ENCODE results near the gene PAF1. TPM values are rescaled to one million over a fixed set of nuclear protein-coding genes. Genes with fewer than 3 reads are reported as not detected.

Gene PAF1
- total and polyA plus RNA-seq, 2 of the 13 experiments (the other 11 are each of a cell fraction or from before 2014, with no cell fraction given) = 30.2 to 31.1 TPM

DNA sequence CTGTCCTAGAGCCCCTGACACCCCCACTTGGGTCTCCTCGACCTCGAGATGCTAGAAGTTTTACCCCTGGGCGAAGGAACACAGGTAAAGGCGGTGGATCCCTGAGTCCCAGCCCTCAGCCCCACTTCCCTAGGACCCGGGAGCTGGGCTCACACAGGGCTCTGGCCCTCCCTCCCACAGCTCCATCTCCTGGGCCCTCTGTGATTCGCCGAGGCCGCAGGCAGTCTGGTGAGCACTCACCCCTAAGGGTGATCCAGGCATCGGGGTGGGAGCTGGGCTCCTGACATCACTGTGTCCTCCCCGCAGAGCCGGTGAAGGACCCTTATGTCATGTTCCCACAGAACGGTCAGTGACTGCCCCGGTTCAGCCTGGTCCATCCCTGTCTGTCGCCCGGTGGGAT, 29.9 kb upstream of the PAF1 start:
- in situ Hi-C loops (cut with HindIII; ENCODE audit: extremely low pct_ligation_motif_present, low pct_unique_long_range_greater_than_20kb) (no loop called here), intact Hi-C loops (cut with micrococcal nuclease; ENCODE audit: unreplicated experiment) (no loop called here)
- Histone ChIP-seq H3K4me1 (ENCODE audit: insufficient read depth, low read length) (peaks cover 13% of the 10 kb centered on the region; the same call in 1 of the 2 replicates), H3K27me3 (ENCODE audit: control insufficient read depth in 1 of 2, insufficient read depth in 2 of 2, low read length in 2 of 2) (no peaks in the 10 kb centered on the region), H3K4me2 (ENCODE audit: low read depth, low read length) (no peak overlapping the region), H3K79me2 (ENCODE audit: insufficient read depth, low read length) (no peaks in the 10 kb centered on the region), H3K9ac (ENCODE audit: insufficient read depth, low read depth, low read length) (no peak overlapping the region), H3K9me3 (ENCODE audit: low read length) (no peaks in the 10 kb centered on the region), H3K36me3 (replicated peaks in 1 of 2; ENCODE audit: control insufficient read depth in 1 of 2, insufficient read depth in 2 of 2, low read length in 2 of 2) (peaks cover 7 to 8% of the 10 kb centered on the region in 2 experiments; a peak in 4 of 5 replicates), H3K4me3 (replicated peaks in 1 of 3; ENCODE audit: insufficient read depth in 1 of 3, low read depth in 2 of 3, low read length in 3 of 3) (no peak overlapping the region), H2AFZ (ENCODE audit: low read length) (no peak overlapping the region), H3K27ac (ENCODE audit: extremely low read length, insufficient read depth, low read length) (no peak overlapping the region), H4K20me1 (ENCODE audit: insufficient read depth, low read length) (no peaks in the 10 kb centered on the region)
- DNase-seq (ENCODE audit: low spot score) (no peak), ATAC-seq (no peak), FAIRE-seq (no peak)
- BruUV-seq (replicated peaks) = no TSS peak
- POLR2A ChIA-PET = interaction anchor here (3.2 kb wide), 1 partner anchor 15 kb away, joined by 14 read pairs; the partner anchor contains the start of gene RPS16
- CTCF ChIA-PET (ENCODE audit: low intra/inter-chr PET ratio, low total read pairs) = no interaction called here
- TF ChIP-seq MBD4 (IDR thresholded peaks at IDR 0.05; ENCODE audit: borderline replicate concordance, low read length) (no peak), ZNF550 (CRISPR knock-in tag; IDR thresholded peaks at IDR 0.05; ENCODE audit: borderline replicate concordance) (no peak), NBN (conservative IDR thresholded peaks at IDR 0.05) (no peak), ZSCAN29 (CRISPR knock-in tag; conservative IDR thresholded peaks at IDR 0.05) (no peak), ZNF20 (CRISPR knock-in tag; IDR thresholded peaks at IDR 0.05) (no peak), HOXD1 (CRISPR knock-in tag; IDR thresholded peaks at IDR 0.05) (no peak), ZNF256 (CRISPR knock-in tag; conservative IDR thresholded peaks at IDR 0.05) (no peak), KLF13 (CRISPR knock-in tag; IDR thresholded peaks at IDR 0.05) (no peak), HES4 (CRISPR knock-in tag; IDR thresholded peaks at IDR 0.05; ENCODE audit: borderline replicate concordance) (no peak), NR3C1 (CRISPR knock-in tag; IDR thresholded peaks at IDR 0.05) (no peak), ZNF607 (CRISPR knock-in tag; IDR thresholded peaks at IDR 0.05; ENCODE audit: borderline replicate concordance) (no peak), ZNF749 (CRISPR knock-in tag; IDR thresholded peaks at IDR 0.05; ENCODE audit: borderline replicate concordance) (no peak), ESRRA (CRISPR knock-in tag; IDR thresholded peaks at IDR 0.05; ENCODE audit: low read depth) (no peak), ATM (IDR thresholded peaks at IDR 0.05; ENCODE audit: borderline replicate concordance) (no peak)
- TF ChIP-seq, protein P1, sequence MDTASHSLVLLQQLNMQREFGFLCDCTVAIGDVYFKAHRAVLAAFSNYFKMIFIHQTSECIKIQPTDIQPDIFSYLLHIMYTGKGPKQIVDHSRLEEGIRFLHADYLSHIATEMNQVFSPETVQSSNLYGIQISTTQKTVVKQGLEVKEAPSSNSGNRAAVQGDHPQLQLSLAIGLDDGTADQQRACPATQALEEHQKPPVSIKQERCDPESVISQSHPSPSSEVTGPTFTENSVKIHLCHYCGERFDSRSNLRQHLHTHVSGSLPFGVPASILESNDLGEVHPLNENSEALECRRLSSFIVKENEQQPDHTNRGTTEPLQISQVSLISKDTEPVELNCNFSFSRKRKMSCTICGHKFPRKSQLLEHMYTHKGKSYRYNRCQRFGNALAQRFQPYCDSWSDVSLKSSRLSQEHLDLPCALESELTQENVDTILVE (CRISPR knock-in tag; IDR thresholded peaks at IDR 0.05) = no peak
- TF ChIP-seq, protein P2, sequence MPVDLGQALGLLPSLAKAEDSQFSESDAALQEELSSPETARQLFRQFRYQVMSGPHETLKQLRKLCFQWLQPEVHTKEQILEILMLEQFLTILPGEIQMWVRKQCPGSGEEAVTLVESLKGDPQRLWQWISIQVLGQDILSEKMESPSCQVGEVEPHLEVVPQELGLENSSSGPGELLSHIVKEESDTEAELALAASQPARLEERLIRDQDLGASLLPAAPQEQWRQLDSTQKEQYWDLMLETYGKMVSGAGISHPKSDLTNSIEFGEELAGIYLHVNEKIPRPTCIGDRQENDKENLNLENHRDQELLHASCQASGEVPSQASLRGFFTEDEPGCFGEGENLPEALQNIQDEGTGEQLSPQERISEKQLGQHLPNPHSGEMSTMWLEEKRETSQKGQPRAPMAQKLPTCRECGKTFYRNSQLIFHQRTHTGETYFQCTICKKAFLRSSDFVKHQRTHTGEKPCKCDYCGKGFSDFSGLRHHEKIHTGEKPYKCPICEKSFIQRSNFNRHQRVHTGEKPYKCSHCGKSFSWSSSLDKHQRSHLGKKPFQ (CRISPR knock-in tag; IDR thresholded peaks at IDR 0.05; ENCODE audit: insufficient replicate concordance) = no peak
- TF ChIP-seq, protein P3, sequence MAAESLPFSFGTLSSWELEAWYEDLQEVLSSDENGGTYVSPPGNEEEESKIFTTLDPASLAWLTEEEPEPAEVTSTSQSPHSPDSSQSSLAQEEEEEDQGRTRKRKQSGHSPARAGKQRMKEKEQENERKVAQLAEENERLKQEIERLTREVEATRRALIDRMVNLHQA (CRISPR knock-in tag; IDR thresholded peaks at IDR 0.05) = no peak
- 95% methylated on average over 7 of the region's 15 CpGs for WGBS (ENCODE audit: low lambda C conversion rate)

All from HepG2 (cell line).